ENCODE results near the gene IDI1.
A peak's percentile ranks its signal among the peaks of the same experiment; 100 is the strongest.
"Not testable (repeated sequence)": the region's sequence is repeated elsewhere in the genome, so short reads cannot be mapped to it uniquely, and the experiment has no call there.

The IDI1 gene

DNA sequence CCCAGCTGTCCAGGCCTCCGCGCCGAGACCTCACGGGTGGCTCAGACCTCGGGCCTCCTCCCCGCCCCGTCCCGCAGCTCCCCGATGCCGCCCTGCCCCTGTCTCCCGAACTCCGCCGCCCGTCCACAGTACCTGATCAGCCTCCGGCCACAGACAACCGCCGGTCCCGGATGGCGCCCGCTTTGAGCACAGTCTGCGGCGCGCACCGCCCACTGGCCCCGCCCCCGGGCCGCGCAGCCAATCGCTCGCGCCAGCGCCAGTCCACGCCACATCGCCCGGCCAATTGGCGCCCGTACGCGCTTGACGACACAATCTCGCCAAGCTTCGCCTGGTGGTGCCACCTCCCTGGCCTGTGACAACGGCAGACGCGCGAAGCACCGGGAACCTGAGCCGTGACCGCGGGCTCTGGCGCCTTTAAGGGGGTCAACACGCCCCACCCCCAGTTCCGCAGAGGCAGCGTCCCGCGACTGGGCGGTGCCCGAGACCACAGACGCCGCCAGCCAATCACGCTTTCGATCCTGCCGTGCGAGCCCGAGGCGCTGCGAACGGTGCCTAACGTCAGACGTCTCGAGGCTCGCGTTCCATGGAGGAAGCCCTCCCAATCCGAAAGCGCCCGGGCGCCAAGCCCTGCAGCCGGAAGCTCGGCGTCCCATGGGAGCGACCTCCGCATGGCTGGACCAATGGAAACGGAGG is at the start of gene IDI1:
TSS of gene IDI1 (minus strand) at position 388 of the 693 bp plus-strand sequence. CDS start at position 272, 116 bp downstream.
- FAIRE-seq = no peak

DNA sequence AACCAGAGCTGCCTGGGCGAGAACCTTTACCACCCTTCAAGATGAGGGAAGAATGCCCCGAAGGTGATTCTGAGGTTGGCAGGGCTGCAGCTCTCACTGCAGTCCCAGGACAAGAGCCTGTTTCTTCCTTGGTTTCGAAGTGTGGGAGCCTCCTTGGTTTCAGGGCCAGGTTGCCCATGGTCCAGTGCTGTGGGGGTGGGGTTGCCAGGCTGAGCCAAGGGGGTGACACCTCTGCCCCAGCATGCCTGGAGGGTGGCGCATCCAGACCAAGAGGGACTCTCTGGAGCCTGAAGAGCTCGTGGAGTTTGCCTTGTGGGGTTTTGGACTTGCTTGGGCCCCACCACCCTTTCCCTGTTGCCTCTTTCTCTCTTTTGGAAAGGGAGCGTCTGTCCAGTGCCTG is 48.5 kb upstream of the IDI1 start:
- no peak for FAIRE-seq

DNA sequence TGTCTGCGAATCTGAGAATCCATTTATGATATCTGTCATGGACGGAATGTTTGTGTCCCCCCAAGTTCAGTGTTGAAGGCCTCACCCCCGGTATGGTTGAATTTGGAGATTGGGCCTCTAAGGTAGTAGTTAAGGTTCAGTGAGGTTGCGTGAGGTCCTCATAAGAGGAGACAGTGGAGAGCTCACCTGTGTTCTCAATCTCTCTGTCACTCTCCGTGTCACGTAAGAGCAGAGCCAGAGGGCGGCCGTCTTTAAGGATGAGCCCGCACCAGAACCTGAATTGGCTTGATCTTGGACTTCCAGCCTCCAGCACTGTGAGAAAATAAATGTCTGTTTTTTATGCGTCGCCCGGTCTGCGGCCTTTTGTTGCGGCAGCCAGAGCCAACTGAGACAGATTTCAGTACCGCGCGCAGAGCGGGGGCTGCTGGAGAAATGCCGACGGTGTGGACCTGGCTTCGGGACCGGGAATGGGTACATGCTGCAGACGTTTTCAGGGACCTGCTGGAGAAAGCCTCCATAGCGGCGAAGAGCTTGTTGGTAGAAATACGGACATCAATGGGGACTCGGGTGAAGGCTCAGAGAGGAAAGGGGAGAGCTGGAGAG is 47.5 kb upstream of the IDI1 start:
- no peak for FAIRE-seq

DNA sequence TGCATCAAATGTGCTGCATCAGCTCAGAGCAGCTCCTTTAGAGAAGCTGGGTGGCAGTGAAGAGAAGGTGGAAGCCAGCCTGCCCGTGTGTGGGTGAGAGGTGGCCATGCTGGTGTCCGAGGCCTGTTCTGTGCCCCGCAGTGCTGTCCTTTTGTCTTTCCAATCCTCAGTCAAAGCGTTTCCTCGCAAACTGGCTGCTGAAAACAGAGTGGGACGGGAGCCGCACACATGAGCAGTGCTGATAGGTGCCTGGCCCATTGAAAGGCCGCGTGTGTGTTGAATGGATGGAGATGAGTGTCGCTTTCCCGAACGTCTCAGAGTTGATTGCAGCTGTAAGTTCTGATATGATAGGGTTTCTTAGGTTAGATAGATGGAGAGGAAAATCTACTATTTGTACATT is 46.6 kb upstream of the IDI1 start:
- no peak for FAIRE-seq

DNA sequence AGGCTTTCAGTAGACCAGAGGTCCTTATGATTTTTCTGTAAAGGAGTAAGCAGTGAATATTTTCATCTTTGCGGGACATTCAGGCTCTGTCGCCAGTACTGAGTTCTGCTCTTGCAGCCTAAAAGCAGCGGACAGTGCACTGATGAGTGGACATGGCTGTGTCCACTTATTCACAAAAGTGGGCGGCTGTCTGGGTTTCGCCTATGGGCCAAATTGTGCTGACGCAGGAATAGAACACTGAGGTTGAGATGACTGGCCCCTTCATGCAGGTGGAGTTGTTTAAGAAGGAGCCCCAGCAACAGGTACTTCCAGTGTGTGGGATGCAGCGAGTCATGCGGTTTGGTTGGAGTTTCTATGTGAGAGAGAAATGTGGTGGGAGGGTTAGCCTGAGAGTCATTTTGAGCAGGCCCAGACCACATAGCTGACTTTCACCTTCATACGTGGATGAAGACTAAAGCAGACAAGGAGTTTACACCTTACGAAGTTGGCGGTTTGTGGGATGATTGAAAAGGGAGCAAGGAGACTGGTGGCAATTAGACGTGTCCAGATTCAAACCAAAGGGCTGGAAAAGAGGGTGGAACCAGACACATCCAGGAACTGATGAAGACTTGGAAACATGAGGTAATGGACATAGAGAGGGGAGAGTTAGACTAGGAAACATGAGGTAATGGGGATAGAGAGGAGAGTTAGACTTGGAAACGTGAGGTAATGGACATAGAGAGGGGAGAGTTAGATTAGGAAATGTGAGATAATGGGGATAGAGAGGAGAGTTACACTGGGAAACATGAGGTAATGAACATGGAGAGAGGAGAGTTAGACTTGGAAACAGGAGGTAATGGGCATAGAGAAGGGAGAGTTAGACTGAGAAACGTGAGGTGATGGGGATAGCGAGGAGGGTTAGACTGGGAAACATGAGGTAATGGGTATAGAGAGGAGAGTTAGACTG is 45.5 kb upstream of the IDI1 start:
- FAIRE-seq = no peak

DNA sequence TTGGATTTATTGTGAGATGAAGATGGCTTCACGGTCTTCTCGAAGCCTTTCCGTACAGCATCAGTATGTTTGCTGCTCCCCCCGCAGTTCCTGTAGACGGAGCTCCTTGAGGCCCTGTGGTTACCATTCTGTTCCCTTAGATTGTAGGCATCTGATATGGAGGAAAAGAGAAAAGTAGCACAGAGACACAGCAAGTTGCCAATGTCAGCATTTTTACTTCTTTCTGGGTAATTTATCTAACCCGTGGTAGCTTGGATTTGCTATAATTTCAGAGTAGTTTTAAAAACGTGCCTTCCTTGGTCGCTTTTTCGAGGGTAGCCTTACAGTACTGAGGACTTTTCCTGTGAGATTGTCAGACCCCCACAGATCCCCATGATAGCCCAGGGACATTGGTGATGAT is 44.8 kb upstream of the IDI1 start:
- no peak for FAIRE-seq

DNA sequence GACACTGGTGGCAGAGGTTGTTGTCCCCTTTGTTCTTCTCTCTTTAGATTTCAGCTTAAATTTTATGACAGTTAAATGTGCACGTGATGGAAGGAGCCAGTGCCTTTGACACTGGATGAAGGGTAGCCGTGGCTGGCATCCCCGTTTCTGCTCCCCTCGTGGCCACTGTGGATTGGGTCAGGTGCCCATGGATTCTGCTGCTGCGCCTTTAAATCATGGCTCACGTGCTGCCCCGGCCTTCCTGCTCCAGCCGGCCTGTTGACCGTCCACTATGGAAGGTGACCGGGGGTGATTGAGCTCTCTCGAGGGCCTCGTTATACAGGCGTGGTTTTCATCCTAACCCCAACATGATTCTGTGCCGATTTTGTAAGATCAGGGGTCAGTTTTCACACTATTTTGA is 41.8 kb upstream of the IDI1 start:
- FAIRE-seq = no peak

DNA sequence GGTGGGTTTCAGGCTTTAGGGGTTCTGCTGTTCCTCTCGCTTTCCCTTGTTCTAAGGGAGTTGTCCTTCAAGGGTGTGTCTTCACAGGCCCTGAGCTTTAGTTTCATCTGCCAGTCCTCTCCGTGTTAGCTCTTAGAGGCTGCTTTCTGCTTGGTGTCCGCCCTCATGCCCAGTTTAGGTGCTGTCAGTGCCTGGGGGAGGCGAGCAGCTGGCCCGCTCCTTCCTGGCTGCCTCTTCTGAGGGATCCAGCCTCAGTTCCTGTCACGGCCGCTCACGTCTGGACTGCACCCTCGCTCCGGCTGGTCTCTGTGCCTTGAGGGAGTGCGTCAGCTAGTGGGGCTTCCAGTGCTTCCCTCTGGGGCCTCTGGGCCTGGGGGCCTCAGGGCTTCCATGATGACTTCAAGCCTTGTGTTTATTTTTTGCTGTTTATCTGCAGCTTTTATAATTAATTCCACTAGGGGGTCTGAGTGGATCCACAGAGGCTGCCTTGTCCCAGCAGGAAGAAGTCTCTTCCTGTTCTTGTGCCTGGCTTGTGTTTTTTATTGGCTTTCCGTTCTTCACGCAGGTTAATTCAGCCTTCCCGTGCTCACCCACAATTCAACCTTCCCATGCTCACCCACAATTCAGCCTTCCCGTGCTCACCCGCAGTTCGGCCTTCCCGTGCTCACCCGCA is 40.2 kb upstream of the IDI1 start:
- FAIRE-seq = no peak

DNA sequence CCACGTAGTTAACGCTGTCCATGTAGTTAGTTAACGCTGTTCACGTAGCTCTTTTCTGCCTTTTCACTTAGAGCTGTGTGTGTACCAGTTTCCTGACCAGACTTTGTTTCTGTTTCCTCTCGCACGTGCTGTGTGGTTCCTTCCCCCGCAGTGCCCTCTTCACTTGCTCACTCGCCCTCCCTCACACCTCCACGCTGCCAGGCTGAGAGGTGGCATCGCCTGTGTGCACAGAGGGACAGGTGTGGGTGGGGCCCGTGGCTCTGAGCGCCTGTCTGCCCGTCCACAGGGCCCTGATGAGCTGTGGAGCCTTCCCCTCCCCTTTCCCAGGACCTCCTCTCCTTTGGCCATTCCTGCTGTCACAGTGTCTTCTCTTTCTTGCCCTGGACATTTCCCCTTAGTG is 37.9 kb upstream of the IDI1 start:
- no peak for FAIRE-seq

DNA sequence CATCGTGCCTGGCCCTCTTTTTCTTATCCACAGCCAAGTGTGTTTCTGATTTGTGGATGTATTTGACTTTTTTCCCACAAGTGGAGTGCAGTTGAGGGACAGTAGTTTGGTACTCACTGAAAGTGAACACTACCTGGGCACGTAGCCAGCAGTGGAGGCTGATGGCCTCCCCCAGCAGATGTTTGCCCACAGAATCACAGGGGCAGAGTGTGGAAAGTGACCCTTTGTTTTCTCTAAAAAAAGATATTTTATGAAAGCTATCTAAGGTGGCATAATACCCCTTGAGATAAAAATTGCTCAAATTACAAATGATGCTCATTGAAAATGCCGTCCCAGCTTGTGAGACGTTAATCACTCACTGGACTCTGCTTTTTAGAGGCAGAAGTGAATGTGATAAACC is 36.3 kb upstream of the IDI1 start:
- FAIRE-seq = no peak

DNA sequence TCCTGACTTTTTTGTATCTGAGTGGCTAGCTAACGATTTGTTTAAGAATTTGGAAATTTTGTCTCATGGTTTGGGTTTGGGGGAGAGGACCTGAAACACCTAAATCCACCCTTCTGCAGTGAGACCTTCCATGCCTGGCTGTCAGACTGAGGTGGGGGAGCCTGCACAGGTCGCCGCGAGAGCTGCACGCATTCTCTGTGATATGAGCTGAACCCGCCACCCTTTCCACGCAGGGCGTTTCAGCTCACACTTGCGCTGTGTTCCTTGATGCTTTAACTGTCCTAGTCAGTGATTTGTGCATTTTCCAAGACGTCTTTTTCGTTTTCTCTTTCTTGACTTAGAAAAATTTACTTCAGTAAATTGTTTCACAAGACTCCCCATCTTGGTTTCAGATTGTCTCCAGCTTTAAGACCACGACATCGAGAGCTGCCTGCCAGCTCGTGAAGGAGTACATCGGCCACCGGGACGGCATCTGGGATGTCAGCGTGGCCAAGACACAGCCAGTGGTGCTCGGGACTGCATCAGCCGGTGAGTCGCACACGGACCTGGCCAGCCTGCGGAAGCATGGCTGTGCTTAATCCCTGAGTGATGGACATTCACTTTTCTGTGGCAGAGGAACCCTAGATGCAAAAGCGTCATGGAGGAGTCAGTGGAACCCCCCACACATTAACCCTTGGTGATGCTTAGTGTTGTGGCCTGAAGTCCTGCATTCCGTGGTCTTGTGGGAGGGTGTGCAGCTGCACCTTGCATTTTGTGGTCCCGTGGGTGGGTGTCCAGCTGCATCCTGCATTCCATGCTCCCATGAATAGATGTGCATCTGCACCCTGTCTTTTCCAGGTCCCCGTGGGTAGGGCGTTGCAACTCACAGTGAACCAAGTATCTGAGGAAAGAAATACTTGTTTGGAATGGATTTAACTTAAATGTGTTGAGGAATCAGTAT is 35.4 kb upstream of the IDI1 start:
- no peak for FAIRE-seq

DNA sequence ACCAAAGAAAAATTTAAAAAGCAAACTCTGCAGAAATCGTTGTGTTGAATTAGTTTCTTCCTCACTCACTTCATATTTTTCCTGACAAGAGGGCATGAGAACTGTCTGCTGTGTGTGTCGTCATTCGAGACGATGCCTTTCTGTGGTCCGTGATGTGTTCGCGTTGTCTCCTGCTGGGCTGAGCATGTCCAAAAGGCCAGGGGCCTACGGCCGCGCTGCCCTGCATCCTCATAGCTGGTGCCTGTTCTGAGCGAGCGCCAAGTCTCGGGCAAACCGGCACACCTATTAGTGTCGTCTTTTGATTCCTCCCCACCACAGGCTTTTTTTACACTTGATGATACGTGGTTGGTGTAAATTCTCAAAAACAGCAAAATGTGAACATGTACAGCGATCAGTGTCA is 34.7 kb upstream of the IDI1 start:
- no peak for FAIRE-seq

DNA sequence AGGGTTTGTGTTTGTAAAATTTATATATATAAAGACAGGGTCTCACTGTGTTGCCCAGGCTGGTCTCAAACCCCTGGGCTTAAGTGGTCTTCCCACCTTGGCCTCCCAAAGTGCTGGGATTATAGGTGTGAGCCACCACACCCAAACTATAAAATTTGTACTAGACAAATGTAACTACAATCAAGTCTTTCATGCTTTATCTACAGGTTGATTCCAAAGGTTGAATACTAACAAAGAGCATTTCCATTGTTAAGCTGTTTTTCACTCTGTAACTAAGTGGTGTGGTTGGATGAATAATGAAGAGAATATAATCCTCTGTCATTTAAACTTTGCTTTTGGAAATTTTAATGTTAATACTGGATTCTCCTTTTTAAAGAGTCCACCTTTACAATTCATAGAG is 29.7 kb upstream of the IDI1 start:
- FAIRE-seq = no peak

DNA sequence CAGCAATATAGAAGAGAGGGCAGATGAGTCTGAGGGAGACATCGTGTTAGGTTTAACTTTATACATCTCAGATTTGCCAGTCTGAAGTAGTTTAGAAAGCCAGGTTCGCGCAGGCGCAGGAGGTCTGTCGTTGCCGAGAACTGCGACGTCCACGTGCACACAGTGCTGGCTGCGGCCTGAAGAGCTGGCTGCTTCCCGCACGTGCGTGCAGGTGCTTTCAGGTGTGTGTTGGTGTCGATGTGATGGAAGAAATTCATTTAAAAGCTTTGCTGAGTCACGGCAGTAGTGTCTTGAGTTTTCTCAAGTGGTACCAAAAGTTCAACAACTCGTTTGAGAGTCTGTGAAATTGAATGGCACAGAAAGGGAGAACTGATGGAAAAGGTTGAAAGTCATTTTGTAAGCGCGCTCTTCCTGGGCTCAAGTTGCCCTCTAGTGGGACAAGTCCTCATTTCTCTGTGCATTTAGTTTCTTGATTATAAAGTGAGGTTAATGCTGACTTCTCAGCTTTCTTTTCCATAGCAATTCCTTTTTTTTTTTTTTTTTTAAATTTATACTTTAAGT is 25.9 kb upstream of the IDI1 start:
- FAIRE-seq = no peak

DNA sequence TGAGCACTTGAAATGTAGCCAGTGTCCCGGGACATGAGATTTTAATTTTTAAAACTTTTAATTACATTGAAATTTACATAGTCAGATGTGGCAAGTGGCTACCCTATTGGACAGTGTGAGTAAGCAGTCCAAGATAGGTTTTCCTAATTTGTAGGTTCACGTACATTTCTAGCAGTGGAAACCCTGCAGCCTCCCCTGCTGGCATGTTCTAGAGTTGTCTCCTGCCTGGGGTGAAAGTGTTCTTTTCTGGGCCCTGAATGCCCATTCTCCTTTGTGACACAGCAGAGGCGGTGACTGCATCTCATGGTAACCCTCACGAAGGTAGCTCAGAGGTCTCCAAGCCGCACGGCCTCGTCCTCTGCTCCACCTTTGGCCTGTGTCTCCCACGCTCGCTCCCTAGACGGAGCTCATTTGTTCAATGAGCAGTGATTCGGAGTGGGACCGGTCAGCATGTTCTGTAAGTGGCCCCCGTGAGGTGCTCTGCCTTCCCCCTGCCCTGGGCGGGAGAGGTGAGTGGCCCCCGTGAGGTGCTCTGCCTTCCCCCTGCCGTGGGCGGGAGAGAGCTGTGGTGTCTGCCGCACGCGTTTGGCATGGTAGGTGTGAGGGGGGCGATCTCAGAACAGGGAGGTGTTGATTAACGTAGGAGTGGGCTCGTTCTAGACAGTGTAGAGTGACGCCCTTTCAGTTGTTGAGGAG is 25.3 kb upstream of the IDI1 start:
- no peak for FAIRE-seq

DNA sequence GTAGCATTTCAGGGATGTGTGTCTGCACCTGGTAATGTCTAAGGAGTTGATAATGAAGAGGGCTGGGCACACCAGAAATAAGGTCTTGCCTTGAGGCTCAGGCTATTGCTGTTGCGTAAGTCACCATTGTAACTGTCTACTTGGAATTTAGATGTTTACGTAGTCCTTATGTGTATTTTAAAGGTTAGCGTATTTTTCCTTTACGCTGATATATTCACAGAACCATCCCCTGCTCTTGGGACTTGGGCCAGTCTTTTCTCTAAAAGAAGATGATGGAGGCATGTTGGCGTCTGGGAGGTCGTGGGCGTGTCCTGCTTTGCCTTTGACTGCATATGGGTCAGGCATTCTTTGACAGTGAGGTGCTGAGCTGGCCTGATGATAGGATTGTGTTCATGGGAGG is 22.0 kb upstream of the IDI1 start:
- FAIRE-seq = no peak

DNA sequence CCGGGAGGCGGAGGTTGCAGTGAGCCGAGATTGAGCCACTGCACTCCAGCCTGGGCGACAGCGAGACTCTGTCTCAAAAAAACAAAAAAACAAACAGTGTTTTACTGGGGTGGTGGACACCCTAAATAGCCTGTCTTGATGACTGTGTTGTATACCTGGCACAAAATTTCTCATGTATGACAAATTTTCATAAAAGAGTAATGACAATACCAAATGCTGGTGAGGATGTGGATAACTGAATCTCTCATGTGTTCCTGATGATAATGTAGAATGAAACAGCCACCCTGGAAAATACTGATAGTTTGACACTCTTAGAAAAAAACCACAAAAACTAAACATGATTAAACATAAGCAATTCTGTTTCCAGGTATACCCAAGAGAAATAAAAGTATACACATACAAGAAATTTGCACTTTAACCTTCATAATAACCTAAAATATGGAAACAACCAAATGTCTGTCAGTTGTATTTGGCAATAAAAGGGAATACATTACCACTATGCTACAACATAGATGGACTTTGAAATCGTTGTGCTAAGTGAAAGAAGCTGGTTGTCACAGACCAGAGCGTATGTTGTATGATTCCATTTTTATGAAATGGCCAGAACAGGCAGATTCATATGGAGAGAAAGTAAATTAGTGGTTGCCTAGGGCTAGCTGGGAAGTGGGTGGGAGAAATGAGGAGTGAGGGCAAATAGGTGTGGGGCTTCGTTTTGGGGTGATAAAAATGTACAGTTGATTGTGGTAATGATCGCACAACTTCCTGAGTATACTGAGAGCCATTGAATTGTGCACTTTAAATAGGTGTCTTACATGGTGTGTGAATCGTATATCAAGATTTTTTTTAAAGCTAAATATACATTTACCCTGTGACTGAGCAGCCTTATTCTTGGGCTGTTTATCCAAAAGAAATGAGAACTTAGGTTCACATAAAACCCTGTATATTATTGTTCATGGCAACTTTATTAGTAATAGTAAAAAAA is 19.8 kb upstream of the IDI1 start:
- FAIRE-seq = peak; percentile 10

DNA sequence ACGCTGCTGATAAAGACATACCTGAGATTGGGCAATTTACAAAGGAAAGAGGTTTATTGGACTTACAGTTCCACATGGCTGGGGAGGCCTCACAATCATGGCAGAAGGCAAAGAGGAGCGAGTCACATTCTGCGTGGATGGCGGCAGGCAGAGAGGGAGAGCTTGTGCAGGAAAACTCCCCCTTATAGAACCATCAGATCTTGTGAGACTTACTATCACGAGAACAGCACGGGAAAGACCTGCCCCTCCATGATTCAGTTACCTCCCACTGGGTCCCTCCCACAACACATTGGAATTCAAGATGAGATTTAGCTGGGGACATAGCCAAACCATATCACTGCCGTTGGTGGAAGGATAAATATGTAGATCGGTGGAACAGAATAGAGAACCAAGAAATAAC is 17.8 kb upstream of the IDI1 start:
- not testable (repeated sequence) for FAIRE-seq

DNA sequence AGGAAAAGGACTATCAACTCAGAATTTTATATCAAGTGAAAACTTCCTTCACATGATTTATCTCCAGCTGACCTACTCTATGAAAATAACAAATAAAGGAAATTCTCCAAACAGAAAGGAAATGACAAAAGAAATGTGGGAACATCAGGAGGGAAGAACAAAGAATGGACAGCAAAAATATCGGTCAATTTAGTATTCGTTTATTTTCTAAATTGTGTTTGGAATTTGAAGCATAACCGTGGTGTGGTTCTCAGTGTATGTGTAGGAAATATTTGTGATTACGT is 16.0 kb upstream of the IDI1 start:
- FAIRE-seq = no peak

All from colon (tissue), 2 donors.